Lower leg skin (tissue), 4 donors: ENCODE results near the gene SLC10A4. TPM values are rescaled to one million over a fixed set of nuclear protein-coding genes. Genes with fewer than 3 reads are reported as not detected.
"Not testable (repeated sequence)": the region's sequence is repeated elsewhere in the genome, so short reads cannot be mapped to it uniquely, and the experiment has no call there.

Source experiments
- DNase-seq, 2 donors: peaks; one replicate each; pipeline ENCODE4 v3.0.0-alpha.2; 2019; ENCODE audit warnings: low spot score in 2 of 2
- H3K4me3 ChIP-seq: fragments of 200-600 bp; sonication (generic); 2 replicates; pipeline ENCODE4 v1.5.1; 2017; ENCODE audit warnings: mild to moderate bottlenecking, low read depth; ENCODE audit not compliant: poor library complexity, severe bottlenecking
- POLR2A ChIP-seq, 2 donors: fragments of 450-650 bp; IDR thresholded peaks; one replicate each; pipeline ENCODE4 v1.6.1; 2016 to 2017; ENCODE audit warnings: antibody characterized with exemption in 2 of 2, mild to moderate bottlenecking in 1 of 2, moderate library complexity in 1 of 2
- WGBS, 2 donors: methylation state at CpG; one replicate each; pipeline ENCODE4 v1.1.5; 2018; 5-methylcytosine and 5-hydroxymethylcytosine counted together
- intact Hi-C: fragments of 100-400 bp; cut with DNase I; formaldehyde crosslinking; loops from one replicate; pipeline ENCODE4 v1.15.0; 2023; ENCODE audit warnings: low total_unique reads
- total RNA-seq, 4 donors: library from RNA; depleted of rRNA; stranded (reverse); fragments of >200 nt; gene quantifications; one replicate each; pipeline ENCODE4 v1.1.0, GENCODE V29; 2016
- TF ChIP-seq, protein P1 (sequence below), 3 donors: fragments of 450-650 bp; IDR thresholded peaks; one replicate each; pipeline ENCODE4 v1.5.1; 2016; ENCODE audit warnings: antibody characterized with exemption in 3 of 3, mild to moderate bottlenecking in 3 of 3, moderate library complexity in 2 of 3

Gene SLC10A4, protein sequence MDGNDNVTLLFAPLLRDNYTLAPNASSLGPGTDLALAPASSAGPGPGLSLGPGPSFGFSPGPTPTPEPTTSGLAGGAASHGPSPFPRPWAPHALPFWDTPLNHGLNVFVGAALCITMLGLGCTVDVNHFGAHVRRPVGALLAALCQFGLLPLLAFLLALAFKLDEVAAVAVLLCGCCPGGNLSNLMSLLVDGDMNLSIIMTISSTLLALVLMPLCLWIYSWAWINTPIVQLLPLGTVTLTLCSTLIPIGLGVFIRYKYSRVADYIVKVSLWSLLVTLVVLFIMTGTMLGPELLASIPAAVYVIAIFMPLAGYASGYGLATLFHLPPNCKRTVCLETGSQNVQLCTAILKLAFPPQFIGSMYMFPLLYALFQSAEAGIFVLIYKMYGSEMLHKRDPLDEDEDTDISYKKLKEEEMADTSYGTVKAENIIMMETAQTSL
- total RNA-seq = under 1 TPM in 1 of 4 donors, not detected in 3; 0.19 TPM

DNA sequence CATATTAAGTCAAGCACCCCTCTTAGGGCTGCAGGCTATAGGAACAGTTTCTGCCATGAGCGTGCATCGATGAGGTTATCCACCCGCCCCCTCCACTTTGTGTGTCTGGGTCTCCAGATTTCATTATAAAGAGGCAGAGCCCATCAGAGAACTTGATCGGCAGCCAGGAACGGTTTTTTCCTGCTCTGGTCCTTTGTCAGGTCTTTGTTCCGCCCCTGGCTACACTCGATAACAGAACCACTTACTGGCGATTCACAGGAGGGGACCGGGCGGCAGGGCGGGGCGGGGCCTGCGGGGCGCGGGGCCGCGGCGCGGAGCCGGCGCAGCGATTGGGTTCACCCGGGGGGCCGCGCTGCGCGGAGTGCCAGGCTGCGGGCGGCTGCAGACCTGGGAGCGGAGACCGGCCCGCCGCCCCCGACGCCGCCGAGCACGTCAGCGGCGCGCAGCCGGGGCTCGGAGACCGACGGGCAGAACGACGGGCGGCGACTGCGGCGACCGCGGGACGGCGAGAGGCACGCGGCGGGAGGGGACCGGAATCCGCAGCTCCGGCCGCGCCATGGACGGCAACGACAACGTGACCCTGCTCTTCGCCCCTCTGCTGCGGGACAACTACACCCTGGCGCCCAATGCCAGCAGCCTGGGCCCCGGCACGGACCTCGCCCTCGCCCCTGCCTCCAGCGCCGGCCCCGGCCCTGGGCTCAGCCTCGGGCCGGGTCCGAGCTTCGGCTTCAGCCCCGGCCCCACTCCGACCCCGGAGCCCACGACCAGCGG lies at the start of gene SLC10A4:
Gene SLC10A4, plus strand, starts transcription at position 338 of the 771 bp plus-strand sequence. Its CDS starts 219 bp downstream, at position 557.
- no peak within 1 kb of the TSS for H3K4me3 ChIP-seq
- WGBS, 2 donors = 4% methylated on average over 23 to 46 of the region's 85 CpGs
- intact Hi-C loops = no loop called here
- TF ChIP-seq POLR2A (IDR thresholded peaks at IDR 0.05) = no peak
- TF ChIP-seq, protein P1, sequence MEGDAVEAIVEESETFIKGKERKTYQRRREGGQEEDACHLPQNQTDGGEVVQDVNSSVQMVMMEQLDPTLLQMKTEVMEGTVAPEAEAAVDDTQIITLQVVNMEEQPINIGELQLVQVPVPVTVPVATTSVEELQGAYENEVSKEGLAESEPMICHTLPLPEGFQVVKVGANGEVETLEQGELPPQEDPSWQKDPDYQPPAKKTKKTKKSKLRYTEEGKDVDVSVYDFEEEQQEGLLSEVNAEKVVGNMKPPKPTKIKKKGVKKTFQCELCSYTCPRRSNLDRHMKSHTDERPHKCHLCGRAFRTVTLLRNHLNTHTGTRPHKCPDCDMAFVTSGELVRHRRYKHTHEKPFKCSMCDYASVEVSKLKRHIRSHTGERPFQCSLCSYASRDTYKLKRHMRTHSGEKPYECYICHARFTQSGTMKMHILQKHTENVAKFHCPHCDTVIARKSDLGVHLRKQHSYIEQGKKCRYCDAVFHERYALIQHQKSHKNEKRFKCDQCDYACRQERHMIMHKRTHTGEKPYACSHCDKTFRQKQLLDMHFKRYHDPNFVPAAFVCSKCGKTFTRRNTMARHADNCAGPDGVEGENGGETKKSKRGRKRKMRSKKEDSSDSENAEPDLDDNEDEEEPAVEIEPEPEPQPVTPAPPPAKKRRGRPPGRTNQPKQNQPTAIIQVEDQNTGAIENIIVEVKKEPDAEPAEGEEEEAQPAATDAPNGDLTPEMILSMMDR (IDR thresholded peaks at IDR 0.05) = no peak
- DNase-seq = no peak

DNA sequence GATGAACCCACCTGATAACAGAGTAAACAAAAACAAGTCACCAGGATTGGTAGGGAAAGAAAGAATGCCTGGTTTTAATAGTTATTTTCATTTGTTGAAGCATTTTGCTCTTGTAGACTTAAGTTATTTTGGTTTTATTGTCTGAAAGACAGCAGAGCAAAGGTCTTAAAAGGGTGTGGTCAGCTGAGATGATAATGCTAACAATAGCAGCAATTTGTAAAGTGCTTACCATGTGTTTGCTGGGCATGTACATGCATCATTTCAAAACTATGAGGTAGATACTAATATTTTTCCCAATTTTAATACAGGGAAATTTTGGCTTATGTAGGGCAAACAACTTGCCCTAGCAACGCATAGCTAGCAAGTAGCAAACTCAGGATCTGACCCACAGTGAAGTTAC lies 46.8 kb upstream of the SLC10A4 start:
- H3K4me3 ChIP-seq = no peak overlapping the region
- intact Hi-C loops = no loop called here
- TF ChIP-seq POLR2A (IDR thresholded peaks at IDR 0.05) = no peak
- TF ChIP-seq, protein P1 (IDR thresholded peaks at IDR 0.05) = no peak
- 74 to 84% methylated on average over 1 of the region's 1 CpG for WGBS, 2 donors
- no peak for DNase-seq

DNA sequence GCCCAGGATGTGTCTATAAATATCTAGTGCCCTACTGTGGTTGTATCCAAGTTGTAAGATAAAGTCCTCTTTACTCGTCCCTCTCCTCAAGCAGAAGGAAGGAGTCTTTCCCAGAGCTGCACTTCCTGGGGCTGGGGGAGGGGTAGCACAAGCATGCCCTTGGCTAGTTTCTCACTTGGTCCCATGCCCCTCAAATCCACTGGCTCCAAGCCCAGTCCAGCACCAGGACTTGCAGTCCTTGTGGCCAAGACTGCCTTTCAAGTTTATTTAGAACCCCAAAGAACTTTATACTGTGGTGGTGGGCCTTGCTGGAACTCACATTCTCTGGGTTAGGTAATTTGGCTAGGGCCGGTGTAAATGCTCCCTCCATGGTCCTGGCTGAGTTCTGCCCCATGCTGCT lies 43.2 kb upstream of the SLC10A4 start:
- intact Hi-C loops = no loop called here
- WGBS, 2 donors = 65 to 70% methylated on average over 2 of the region's 2 CpGs
- TF ChIP-seq, protein P1 (IDR thresholded peaks at IDR 0.05) = no peak
- TF ChIP-seq POLR2A (IDR thresholded peaks at IDR 0.05) = no peak

DNA sequence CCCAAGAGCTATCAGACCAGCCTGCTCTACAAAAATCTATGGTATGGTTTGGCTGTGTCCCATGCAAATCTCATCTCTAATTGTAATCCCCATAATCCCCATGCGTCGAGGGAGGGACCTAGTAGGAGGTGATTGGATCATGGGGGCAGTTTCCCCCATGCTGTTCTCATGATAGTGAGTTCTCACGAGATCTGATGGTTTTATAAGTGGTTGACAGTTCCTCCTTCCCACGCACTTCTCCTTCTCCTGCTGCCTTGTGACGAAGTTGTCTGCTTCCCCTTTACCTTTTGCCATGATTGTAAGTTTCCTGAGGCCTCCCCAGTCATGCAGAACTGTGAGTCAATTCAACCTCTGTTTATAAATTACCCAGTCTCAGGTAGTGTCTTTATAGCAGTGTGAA lies 42.2 kb upstream of the SLC10A4 start:
- intact Hi-C loops, DNase-seq, H3K4me3 ChIP-seq: not testable (repeated sequence)
- 75 to 78% methylated on average over 5 of the region's 5 CpGs for WGBS, 2 donors

More for the DNA sequence above, 43.2 kb upstream of the SLC10A4 start:
- no peak for DNase-seq
- H3K4me3 ChIP-seq = no peak overlapping the region

DNA sequence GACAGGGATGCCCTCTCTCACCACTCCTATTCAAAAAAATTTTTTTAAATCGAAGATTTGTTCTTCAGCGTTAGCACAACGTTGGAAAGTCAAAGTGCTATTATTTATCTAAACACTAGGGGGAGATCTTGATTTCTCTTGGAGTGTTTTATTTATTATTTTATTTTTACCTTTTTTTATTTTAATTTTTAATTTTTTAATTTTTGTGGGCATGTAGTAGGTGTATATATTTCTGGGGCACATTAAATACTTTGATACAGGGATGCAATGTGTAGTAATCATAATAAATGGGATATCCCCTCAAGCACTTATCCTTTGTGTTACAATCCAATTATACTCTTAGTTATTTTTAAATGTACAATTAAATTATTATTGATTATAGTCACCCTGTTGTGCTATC lies 37.4 kb upstream of the SLC10A4 start:
- DNase-seq = no peak
- intact Hi-C loops = no loop called here
- WGBS, 2 donors = 5% methylated on average over 3 of the region's 3 CpGs
- TF ChIP-seq, protein P1 (IDR thresholded peaks at IDR 0.05) = no peak
- TF ChIP-seq POLR2A (IDR thresholded peaks at IDR 0.05) = no peak
- no peak overlapping the region for H3K4me3 ChIP-seq

DNA sequence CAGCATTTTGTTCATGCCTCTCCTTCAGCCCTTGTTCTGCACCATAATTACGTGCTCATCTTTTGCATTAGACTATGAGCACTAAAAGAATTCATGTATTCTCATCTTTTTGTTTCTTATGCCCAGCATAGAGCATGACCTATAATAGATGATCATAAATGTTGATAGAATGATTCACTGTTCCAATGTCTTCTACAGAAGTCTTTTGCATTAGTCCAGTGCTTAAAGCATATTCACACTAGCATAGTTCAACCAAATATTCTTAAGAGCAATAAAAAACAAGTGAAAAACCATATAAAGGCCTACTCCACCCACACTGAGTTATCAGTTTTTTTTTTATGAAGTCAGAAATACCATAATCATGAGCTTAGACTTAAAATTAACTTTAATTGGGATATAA lies 36.5 kb upstream of the SLC10A4 start:
- H3K4me3 ChIP-seq = no peak overlapping the region
- WGBS, 2 donors = 94 to 97% methylated on average over 1 of the region's 1 CpG
- intact Hi-C loops = no loop called here
- DNase-seq = no peak
- TF ChIP-seq POLR2A (IDR thresholded peaks at IDR 0.05) = no peak
- TF ChIP-seq, protein P1 (IDR thresholded peaks at IDR 0.05) = no peak
